AML-193 (cell line): ENCODE data around the gene LETM1.

Experiments
- DNase-seq, 2 experiments: peaks; one replicate each; lab custom pipeline; 2025; lab: John Stamatoyannopoulos, UW

Gene LETM1

DNA sequence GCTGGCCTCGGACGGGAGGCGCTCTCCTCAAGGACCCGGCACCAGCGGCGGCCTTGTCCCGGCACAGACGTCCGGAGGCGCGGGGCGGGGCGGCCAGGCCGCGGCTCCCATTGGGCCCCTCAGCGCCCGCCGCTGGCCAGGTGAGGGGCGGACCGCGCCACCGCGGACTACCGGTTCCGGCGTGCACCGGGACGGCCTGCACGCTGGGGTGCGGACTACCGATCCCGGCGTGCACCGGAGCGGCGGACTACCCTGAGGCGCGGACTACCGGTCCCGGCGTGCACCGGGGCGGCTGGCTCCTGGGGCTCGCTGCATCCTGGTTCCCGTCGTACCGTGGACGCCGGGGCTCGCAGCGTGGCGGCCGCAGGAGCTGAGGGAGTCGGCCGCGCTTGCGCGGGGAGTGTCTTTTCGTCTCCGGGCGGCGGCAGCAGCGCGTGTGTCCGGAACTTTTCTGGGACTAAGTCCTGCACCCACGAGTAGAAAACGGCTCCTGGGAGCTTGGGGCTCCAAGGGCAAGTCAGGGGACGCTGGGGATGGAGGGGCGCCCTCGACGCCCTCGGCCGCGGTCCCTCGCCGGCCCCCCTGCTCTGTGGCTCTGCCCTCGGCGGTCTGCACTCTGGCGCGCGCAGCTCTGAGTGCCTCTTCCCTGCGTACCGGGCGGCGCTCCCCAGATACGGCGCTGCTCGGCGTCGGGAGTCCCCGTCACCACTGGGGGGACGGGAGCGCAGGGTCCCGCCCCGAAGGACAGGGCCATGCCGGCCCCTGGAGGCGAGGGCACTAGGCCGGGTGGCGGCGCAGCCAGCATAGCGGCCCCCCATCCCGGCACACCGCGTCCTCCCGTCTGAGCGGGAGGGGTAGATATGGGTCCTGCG lies at the start of gene LETM1:
TSS of gene LETM1 (minus strand) at position 86 of the 872 bp plus-strand sequence. CDS start 206 bp downstream, outside the sequence.
- peak; percentile 77 to 83 for DNase-seq

- DNase-seq: no peak
Observed at GRCh38 chr4:1904042-1904441, 48.1 kb upstream of the LETM1 start.

- no peak for DNase-seq
Observed at GRCh38 chr4:1903035-1903434, 47.1 kb upstream of the LETM1 start.

DNA sequence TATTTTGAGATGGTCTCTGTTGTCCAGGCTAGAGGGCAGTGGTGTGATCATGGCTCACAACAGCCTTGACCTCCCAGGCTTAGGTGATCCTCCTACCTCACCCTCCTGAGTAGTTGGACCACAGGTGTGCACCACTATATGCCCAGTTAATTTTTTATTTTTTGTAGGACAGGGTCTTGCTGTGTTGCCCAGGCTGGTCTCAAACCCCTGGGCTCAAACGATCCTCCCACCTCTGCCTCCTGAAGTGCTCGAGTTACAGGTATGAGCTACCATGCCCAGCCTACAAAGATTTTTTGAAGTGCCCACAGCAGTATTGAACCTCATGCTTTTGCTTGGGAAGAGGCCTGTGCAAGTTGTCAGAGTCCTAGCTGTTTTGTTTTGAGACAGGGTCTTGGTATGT lies 46.3 kb upstream of the LETM1 start:
- no peak for DNase-seq

GRCh38 chr4:1901127-1901526 lies 45.2 kb upstream of the LETM1 start:
- no peak for DNase-seq

GRCh38 chr4:1900624-1901023 lies 44.7 kb upstream of the LETM1 start:
- DNase-seq: no peak

DNA sequence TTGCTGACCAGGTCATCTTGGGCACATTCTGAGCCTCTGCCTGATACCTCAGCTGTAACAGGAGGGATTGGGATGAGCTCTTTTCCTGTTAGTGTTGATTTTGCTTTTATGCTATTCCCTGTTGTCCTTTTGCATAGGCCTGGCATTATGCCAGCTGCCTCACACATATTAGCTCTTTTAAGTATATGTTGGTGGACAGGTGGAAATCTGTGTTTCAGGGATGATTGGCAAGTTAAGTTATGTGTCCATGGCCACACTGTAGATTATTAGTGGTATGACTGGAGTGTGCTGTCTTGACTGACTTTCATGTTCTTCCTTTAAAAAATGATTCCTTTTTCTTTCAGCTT lies 44.1 kb upstream of the LETM1 start:
- no peak for DNase-seq

- DNase-seq: peak; percentile 60 to 62
Observed at GRCh38 chr4:1899149-1900086, 43.5 kb upstream of the LETM1 start.

DNA sequence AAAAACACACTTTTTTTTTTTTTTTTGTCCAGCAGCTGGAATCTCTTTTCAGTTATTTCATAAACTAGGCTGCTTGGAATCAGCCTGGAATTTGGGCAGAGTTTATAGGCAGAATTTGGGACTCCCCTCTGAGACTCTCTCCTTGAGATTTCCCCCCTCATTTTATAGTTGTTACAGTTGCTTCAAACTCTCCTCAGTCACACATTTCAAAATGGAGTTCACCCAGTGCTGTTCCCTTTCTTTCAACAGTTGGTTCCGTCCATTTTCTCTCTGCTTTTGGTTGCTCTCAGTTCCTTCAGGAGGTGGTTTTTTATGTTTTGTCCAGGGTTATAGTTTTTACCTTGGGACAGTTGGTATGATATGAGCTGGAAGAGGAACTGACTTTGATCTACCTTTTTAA lies 42.7 kb upstream of the LETM1 start:
- DNase-seq: no peak

DNA sequence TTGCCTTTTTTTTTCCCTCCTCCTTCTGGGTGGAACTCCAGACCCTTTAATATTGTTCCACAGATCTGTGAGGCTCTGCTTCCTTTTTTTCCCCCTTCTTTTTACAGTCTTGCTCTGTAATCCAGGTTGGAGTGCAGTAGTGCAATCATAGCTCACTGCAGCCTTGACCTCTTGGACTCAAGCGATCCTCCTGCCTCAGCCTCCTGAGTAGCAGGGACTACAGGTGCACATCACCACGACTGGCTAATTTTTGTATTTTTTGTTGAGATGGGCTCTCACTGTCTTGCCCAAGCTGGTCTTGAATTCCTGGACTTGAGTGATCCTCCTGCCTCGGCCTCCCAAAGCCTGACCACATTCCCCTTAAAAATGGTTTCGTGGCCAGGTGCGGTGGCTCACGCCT lies 42.1 kb upstream of the LETM1 start:
- no peak for DNase-seq

- no peak for DNase-seq
Observed at GRCh38 chr4:1896658-1896991, 40.7 kb upstream of the LETM1 start.

GRCh38 chr4:1895971-1896657 lies 40.2 kb upstream of the LETM1 start:
- no peak for DNase-seq

GRCh38 chr4:1890979-1891570 lies 35.1 kb upstream of the LETM1 start:
- no peak for DNase-seq

GRCh38 chr4:1887052-1887451 lies 31.1 kb upstream of the LETM1 start:
- no peak for DNase-seq

- no peak for DNase-seq
Observed at GRCh38 chr4:1885414-1885813, 29.5 kb upstream of the LETM1 start.

DNA sequence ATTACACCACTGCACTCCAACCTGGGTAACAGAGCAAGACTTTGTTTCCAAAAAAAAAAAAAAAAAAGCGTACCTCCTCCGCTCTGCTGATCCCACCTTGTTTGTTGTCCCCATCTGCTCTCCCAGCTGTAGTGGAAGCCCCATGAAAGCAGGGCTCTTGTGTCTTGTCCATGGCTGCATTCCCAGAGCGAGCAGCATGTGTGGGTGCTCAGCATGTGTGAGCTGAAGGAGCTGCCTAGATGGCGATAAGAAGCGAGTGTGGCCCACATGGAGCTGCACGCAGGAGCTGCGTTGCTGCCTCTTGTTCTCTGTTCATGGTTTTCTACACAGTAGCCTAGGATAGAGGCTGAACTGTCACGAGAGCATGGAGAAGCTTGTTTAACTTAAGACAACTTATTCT lies 27.6 kb upstream of the LETM1 start:
- no peak for DNase-seq

GRCh38 chr4:1882850-1883271 lies 26.9 kb upstream of the LETM1 start:
- no peak for DNase-seq

- DNase-seq: no peak
Observed at GRCh38 chr4:1880332-1880731, 24.4 kb upstream of the LETM1 start.

DNA sequence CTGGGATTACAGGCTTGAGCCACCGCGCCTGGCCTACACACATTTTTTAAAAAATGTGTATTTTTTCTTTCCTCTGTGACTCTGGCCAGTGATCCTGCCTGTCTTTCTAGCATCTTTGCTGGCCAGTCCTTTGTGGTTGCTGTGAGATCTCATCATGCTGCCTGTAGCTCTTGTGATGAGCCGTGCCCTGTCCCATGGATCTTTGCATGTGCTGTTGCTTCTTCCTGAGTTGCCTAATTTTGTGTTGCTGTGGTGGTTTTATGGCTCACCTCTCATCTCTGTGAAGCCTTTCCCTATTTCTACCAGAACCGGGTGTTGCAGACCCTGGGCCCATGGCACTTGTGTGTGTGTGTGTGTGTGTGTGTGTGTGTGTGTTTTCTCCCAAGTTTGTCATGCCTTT lies 23.5 kb upstream of the LETM1 start:
- peak; percentile 58 to 63 for DNase-seq

GRCh38 chr4:1874201-1874600 lies 18.2 kb upstream of the LETM1 start:
- DNase-seq: no peak

DNA sequence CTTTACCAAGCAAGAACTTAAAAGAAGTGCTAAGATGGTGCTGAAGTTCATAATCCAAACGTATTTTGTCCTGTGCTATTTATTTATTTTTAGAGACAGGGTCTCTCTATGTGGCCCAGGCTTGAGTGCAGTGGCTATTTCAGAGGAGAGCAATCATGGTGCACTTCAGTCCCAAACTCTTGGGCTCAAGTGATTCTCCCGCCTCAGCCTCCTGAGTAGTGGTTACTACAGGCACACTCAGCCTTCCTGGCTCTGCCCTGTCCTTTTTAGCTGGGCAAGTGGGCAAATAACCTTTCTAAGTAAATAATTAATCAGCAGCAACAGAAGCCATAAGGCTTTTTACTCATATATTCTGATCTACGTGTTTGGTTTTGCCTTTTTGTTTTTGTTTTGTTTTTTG lies 17.8 kb upstream of the LETM1 start:
- no peak for DNase-seq

GRCh38 chr4:1873291-1873690 lies 17.3 kb upstream of the LETM1 start:
- DNase-seq: no peak
